Measurements from ENCODE around the gene SEC61G. TPM values are rescaled to one million over a fixed set of nuclear protein-coding genes. Genes with fewer than 3 reads are reported as not detected.

Gene SEC61G
- total and polyA plus RNA-seq, 2 donors from 2014 or later, result 95.3 to 277 TPM

DNA sequence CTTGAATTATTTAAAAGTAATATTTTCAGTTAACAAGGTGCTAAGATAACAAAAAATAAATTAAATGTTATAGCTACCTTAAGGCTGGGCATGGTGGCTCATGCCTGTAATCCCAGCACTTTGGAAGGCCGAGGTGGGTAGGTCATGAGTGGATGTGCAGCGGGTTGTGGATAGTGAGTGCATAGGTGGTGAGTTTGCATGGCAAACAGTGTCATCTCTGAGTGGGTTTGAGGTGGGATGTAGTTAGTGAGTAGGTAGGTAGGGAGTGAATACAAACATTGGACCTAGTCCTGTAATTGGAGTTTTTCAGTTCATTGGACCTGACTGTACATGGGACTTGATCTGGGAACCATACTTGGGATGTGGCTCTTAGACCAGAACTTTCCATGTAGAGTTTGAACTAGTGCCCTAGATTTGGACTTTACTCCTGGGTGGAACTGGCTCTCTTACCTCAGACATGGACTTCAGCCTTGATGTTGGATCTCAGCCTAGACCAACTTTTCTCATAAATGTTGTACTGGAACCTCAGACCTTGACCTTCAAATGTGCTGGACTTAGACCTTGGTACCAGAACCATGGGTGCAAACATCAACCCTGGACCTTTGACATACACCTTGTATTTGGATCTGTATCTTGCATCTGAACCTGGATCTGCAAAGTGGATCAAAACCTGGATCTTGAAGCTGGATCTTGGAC, 47.0 kb downstream of the SEC61G start:
- no peak overlapping the region for H3K9ac ChIP-seq (ENCODE audit: low read length in 3 of 3)
- TF ChIP-seq, protein P1, sequence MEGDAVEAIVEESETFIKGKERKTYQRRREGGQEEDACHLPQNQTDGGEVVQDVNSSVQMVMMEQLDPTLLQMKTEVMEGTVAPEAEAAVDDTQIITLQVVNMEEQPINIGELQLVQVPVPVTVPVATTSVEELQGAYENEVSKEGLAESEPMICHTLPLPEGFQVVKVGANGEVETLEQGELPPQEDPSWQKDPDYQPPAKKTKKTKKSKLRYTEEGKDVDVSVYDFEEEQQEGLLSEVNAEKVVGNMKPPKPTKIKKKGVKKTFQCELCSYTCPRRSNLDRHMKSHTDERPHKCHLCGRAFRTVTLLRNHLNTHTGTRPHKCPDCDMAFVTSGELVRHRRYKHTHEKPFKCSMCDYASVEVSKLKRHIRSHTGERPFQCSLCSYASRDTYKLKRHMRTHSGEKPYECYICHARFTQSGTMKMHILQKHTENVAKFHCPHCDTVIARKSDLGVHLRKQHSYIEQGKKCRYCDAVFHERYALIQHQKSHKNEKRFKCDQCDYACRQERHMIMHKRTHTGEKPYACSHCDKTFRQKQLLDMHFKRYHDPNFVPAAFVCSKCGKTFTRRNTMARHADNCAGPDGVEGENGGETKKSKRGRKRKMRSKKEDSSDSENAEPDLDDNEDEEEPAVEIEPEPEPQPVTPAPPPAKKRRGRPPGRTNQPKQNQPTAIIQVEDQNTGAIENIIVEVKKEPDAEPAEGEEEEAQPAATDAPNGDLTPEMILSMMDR (IDR thresholded peaks at IDR 0.05; ENCODE audit: borderline replicate concordance, extremely low read depth, insufficient read depth), result no peak
- H3K27ac ChIP-seq (ENCODE audit: low read depth in 2 of 2, low read length in 2 of 2), result no peak overlapping the region
- FAIRE-seq, result no peak
- intact Hi-C loops (cut with DNase I), result no loop called here
- H3K27me3 ChIP-seq (ENCODE audit: control insufficient read depth, insufficient read depth, low read length), result no peaks in the 10 kb centered on the region
- no peak for DNase-seq
- H3K4me1 ChIP-seq (ENCODE audit: control insufficient read depth in 2 of 3, insufficient read depth in 2 of 3, low read depth in 1 of 3, low read length in 3 of 3), result no peaks in the 10 kb centered on the region
- H3K4me3 ChIP-seq (ENCODE audit: low read length in 3 of 3), result no peak overlapping the region
- H3K36me3 ChIP-seq (ENCODE audit: control insufficient read depth in 2 of 3, insufficient read depth in 3 of 3, low read length in 3 of 3), result no peaks in the 10 kb centered on the region
- H3K9me3 ChIP-seq (ENCODE audit: control insufficient read depth in 2 of 3, insufficient read depth in 1 of 3, low read length in 3 of 3), result peaks cover 0 to 5% (median 0%) of the 10 kb centered on the region in 3 donors

DNA sequence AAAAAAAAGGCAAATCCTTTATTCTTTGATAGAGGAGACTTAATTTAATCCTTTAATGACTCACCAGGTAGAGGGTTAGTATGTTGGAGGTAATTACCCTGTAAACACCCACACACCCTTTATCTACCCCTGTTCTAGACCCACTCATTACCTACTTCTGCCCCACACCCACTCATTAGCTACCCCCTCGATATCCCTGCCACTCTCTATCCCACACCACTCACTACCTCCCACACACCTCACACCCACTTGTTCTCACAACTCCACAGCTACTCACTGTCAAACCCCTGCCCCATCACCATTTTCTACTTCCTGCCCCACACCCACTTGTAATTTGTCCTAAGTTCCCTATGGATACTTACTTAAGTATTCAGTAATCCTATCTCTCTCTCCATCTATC, 49.7 kb downstream of the SEC61G start:
- TF ChIP-seq, protein P1 (IDR thresholded peaks at IDR 0.05; ENCODE audit: borderline replicate concordance, extremely low read depth, insufficient read depth), result no peak
- Histone ChIP-seq H3K27me3 (ENCODE audit: control insufficient read depth, insufficient read depth, low read length) (no peaks in the 10 kb centered on the region), H3K9ac (ENCODE audit: low read length in 3 of 3) (no peak overlapping the region), H3K4me1 (ENCODE audit: control insufficient read depth in 2 of 3, insufficient read depth in 2 of 3, low read depth in 1 of 3, low read length in 3 of 3) (no peaks in the 10 kb centered on the region), H3K4me3 (ENCODE audit: low read length in 3 of 3) (no peak overlapping the region), H3K9me3 (ENCODE audit: control insufficient read depth in 2 of 3, insufficient read depth in 1 of 3, low read length in 3 of 3) (peaks cover 0 to 5% (median 0%) of the 10 kb centered on the region in 3 donors), H3K27ac (ENCODE audit: low read depth in 2 of 2, low read length in 2 of 2) (no peak overlapping the region), H3K36me3 (ENCODE audit: control insufficient read depth in 2 of 3, insufficient read depth in 3 of 3, low read length in 3 of 3) (no peaks in the 10 kb centered on the region)
- no peak for FAIRE-seq
- intact Hi-C loops (cut with DNase I), result no loop called here
- DNase-seq, result no peak

DNA sequence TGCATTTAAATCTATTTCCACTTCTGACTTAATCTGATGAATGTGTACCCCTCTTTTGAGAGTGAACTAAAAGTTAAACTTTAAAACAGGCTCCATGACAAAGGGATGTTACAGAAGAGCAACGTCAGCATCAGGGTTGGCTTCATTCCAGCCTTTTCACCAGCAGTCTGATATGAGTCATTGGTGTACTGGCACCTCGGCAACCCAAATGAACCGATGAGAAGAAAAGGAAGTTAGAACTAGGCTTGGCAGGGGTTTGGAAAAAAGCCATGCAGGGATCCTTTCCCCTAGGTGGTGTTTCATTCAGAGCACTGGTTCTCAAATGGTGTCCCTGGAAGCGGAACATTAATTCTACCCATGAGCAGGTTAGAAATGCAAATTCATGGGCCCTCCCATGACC, 53.6 kb downstream of the SEC61G start:
- no peaks in the 10 kb centered on the region for H3K27me3 ChIP-seq (ENCODE audit: control insufficient read depth, insufficient read depth, low read length)
- H3K4me3 ChIP-seq (ENCODE audit: low read length in 3 of 3), result no peak overlapping the region
- no peak overlapping the region for H3K9ac ChIP-seq (ENCODE audit: low read length in 3 of 3)
- DNase-seq, result no peak
- intact Hi-C loops (cut with DNase I), result no loop called here
- no peaks in the 10 kb centered on the region for H3K36me3 ChIP-seq (ENCODE audit: control insufficient read depth in 2 of 3, insufficient read depth in 3 of 3, low read length in 3 of 3)
- TF ChIP-seq, protein P1 (IDR thresholded peaks at IDR 0.05; ENCODE audit: borderline replicate concordance, extremely low read depth, insufficient read depth), result no peak
- H3K4me1 ChIP-seq (ENCODE audit: control insufficient read depth in 2 of 3, insufficient read depth in 2 of 3, low read depth in 1 of 3, low read length in 3 of 3), result no peaks in the 10 kb centered on the region
- H3K27ac ChIP-seq (ENCODE audit: low read depth in 2 of 2, low read length in 2 of 2), result no peak overlapping the region
- peaks cover 0 to 5% (median 0%) of the 10 kb centered on the region in 3 donors for H3K9me3 ChIP-seq (ENCODE audit: control insufficient read depth in 2 of 3, insufficient read depth in 1 of 3, low read length in 3 of 3)
- no peak for FAIRE-seq
